ENCODE results near the gene SOST. TPM values are rescaled to one million over a fixed set of nuclear protein-coding genes. Genes with fewer than 3 reads are reported as not detected.
A peak's percentile ranks its signal among the peaks of the same experiment; 100 is the strongest.
"Not testable (repeated sequence)": the region's sequence is repeated elsewhere in the genome, so short reads cannot be mapped to it uniquely, and the experiment has no call there.

The SOST gene
- under 1 TPM in 2 of 5 donors, not detected in 3; 0.04 to 0.18 TPM for polyA plus RNA-seq (ENCODE audit: insufficient read depth in 1 of 5, insufficient read length in 5 of 5, low replicate concordance in 1 of 5)
- long read RNA-seq, donor 1 = 0 reads
- long read RNA-seq, donor 2 = 0 reads
- long read RNA-seq, donor 3 = 0 reads
- long read RNA-seq, donor 4 = 0 reads
- long read RNA-seq, donor 5 = 0 reads
- long read RNA-seq, donor 6 = 0 reads
- long read RNA-seq, donor 7 = 0 reads
- long read RNA-seq, donor 8 = 0 reads

DNA sequence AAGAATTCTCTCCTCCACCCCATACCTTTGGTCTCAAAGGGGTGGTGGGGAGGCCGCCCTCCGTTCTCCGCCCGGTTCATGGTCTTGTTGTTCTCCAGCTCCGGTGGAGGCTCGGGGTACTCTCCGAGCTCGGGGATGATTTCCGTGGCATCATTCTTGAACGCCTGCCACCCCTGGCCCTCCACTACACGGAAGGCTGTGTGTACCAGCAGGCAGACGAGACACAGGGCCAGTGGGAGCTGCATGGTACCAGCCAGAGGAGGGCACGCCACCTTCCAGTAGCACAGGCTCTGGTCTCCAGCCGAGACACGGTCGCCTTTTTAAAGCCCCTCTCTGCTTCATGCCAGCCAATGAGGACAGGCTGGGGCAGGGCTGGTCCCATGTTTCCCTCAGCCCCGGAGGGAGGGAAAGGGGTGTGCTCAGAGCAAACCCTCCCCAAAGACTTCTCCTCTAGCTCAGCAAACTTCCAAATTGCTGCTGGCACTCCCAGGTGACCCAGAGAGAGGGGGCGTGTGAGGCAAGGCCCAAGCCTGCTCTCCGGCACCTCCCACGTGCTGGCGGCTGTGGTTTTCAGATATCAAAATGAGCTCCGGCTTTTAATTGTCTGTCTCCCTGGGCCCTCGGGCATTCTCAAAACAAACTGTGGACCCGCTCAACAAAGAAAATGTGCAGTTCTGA, at the start of gene SOST:
Gene SOST, minus strand, starts transcription at position 295 of the 678 bp plus-strand sequence. Its CDS starts 50 bp downstream, at position 245.
- DNase-seq = no peak

- no peak for DNase-seq
Measured at GRCh38 chr17:43808076-43808475, 49.5 kb upstream of the SOST start.

GRCh38 chr17:43805117-43805516, 46.5 kb upstream of the SOST start:
- no peak for DNase-seq

DNA sequence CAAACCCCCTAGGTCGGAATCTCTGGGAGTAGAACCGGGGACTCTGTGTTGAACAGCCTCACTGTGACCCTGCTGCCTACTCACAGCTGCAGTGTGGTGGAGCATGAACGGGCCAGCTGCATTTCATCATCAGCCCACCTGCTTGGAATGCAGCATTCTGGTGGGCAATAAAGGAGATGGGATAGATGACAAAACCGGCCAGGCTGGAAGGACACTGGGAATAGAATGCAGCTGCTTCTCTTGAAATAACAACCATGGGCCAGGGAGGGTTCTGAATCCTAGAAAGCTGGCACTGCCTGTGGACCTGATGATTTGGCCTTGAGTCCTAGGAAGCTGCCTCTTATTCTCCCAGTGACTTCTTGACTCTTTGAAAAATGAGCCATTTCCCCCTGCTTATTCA, 45.2 kb upstream of the SOST start:
- DNase-seq = no peak

DNA sequence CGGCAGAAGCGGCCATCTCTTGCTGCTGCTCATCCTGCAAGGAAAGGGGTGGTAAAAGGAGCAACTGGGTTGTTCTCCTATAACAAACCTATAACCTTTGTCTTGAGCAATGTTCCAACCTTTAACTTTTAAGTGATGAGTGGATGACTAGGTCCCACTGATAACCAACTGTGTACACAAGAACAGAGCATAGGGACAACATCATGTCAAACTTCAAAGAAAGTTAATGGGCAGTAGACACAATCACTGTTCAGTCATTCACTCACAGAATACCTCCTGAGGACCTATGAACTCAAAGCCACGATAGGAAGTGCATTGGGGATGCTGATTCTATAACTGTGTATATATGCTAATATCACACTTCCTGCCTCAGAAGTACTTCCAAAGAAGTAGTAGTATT, 43.3 kb upstream of the SOST start:
- DNase-seq = no peak

- no peak for DNase-seq
Measured at GRCh38 chr17:43800736-43801135, 42.1 kb upstream of the SOST start.

GRCh38 chr17:43799047-43799446, 40.5 kb upstream of the SOST start:
- DNase-seq = no peak

DNA sequence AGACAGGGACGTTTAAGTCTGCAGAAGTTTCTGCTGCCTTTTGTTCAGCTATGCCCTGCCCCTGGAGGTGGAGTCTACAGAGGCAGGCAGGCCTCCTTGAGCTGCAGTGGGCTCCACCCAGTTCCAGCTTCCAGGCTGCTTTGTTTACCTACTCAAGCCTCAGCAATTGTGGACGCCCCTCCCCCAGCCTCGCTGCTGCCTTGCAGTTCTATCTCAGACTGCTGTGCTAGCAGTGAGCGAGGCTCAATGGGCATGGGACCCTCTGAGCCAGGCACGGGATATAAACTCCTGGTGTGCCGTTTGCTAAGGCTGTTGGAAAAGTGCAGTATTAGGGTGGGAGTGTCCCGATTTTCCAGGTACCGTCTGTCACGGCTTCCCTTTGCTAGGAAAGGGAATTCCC, 39.4 kb upstream of the SOST start:
- not testable (repeated sequence) for DNase-seq

- DNase-seq = not testable (repeated sequence)
Measured at GRCh38 chr17:43792668-43793067, 34.1 kb upstream of the SOST start.

DNA sequence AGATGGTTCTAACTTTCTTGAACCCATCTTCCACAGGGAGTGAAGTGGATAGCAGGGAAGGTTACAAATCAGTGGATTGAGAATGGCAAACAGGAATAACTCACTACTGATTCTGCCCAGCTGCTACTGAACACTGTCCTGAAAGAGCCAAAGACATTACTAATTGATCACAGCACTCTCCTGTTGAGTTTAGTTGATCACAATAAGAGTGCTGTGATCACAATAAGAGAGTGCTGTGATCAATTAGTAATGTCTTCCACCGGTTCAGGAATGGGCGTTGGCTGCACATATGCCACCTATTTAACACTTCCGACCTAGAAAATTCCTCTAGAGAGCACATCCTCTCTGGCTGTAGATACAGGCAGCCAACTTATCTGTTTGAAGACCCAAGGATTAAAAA, 33.0 kb upstream of the SOST start:
- DNase-seq = no peak

DNA sequence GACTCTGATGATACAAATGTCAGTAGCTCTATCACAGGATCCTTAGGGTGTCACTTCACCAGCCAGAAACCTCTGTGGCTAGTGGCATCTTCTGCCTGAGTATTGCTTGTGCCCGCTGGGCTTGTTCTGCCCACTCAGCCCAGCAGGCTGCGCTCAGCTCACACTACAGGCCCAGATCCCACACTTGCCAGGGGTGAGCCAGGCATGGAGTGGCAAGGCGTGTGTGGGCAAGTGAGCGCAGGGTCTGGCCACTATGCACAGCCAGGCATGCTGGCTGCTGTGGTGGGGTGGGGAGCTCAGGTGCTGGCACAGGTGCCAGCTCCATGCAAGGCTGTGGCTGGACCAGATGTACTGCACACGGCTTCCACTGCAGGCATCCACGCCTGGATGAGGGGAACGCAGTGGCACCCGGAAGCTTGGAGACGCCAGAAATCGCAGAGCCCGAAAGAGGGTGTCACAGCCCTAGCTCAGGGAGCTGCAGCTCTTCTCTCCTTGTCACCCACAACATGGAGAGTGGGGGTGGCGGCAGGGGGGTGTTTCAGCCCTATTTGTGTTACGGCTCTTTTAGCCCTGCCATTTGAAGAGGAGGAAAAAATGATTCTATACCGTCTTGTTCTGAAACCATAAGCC, 31.8 kb upstream of the SOST start:
- no peak for DNase-seq

DNA sequence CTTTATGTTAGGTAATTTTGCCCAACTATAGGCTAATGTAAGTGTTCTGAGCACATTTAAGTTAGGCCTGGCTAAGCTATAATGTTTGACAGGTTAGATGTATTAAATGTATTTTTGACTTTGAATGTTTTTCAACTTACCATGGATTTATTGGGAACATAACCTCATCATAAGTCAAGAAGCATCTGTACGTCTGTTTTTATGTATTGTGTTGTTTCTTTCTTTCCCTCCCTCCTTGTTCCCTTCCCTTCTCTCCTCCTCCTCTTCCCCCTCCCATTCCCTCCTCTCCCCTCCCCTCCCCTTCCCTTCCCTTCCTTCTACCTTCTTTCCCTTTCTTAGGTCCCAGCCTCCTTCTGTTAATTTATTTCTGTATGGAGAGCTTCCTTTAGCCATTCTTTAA, 30.9 kb upstream of the SOST start:
- no peak for DNase-seq

- DNase-seq = no peak
Measured at GRCh38 chr17:43788540-43788939, 29.9 kb upstream of the SOST start.

- DNase-seq = no peak
Measured at GRCh38 chr17:43787728-43788127, 29.1 kb upstream of the SOST start.

GRCh38 chr17:43784628-43785101, 26.1 kb upstream of the SOST start:
- no peak for DNase-seq

- no peak for DNase-seq
Measured at GRCh38 chr17:43784068-43784467, 25.5 kb upstream of the SOST start.

DNA sequence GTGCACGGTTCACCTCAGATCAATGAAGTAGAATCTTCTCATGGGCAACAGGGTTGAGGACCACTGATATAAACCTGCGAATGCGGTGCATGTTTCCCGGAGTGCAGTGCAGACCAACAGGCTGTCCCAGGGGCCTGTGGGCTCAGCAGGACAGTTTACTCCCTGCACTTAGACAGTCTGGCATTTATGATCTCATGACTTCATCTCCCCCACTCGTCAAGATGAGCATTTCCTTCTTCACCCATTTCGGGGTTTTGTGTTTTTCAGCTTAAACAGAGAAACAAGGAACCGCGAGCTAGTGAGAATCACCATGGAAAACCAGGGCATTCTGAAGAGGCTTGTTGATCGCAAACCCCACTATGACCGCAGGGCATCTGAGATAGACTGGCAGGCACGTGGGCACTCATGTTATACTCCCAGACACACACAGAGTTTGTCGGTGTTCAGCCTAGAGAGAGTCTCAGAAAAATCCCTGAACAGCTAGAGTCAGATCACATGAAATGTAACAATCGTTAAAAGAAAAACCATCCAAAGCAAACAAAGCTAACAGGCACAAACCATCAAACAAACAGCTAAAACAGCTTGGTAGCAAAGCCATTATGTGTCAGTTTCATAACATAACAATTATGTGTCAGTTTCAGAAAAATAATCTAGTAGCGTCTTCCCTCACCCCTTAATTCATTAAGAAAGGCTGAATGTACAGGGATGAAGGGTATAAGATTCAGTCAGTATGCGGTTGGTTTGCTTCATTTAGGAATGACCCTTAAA, 24.5 kb upstream of the SOST start:
- no peak for DNase-seq

DNA sequence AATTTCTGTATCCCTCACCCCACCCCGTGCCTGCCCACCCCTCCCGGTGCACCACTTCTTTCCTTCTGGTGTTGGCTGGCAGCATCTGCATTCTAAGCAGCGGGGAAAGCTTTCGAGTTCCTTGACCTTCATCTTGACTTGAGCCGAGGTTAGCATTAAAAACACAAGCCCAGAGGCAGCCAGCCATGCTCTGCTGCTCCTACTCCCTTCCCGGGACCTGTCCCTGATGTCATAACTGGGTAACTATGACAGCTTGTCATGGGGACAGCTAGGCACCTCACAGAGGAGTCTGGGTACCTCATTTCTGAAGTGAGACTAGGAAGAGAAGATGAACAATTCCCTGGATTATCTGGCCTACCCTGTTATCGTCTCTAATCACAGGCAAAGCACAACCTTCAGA, 21.5 kb upstream of the SOST start, which contains the start of gene CFAP97D1:
Gene CFAP97D1, plus strand, starts transcription at position 301 of the 400 bp plus-strand sequence. Its CDS starts 28 bp downstream, at position 329.
- no peak for DNase-seq

DNA sequence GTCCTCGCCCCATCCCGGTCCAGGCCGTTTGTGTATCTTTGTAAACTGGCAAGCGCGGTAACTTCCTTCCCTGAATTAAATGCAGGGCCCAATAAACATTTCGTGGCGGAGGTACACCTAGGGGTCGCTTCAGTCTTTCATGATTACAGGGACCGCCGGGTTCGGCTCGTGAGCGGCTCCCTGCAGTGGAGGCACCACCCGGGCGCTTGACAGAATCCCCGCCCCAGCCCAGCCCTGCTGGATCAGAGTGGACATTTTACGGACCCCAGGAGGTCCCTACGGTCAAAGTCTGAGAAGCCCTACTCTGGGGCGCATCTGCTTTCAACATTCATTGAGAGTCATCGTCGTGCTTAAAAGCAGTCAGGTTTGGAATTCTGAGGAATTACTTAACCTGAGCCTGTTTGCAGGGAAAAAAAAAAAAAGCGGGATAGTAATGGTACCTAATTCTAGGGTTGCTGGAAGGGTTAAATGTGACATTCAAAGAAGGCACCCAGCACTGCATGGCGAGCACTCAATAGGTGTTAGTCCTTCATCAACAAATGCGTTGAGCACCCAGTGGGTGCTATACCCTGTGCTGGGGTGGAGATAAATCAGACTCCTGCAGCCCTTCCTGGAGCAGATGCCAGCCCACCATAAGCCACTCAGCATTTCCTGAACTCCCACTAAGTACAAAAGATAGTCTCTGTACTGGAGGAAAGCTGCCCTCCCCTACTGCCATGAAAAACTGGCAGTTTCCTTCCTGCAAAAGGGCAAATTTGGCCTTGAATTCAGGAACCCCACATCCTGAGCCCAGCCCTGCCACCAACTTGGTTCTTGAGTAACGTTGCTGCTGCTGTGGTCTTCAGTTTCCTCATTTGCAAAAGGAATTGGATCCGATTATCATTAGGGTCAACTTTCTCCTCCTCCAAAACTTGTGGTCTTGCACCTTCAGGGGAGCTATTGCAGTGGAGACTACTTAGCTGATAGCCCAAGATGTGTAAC, 20.8 kb upstream of the SOST start:
- no peak for DNase-seq

DNA sequence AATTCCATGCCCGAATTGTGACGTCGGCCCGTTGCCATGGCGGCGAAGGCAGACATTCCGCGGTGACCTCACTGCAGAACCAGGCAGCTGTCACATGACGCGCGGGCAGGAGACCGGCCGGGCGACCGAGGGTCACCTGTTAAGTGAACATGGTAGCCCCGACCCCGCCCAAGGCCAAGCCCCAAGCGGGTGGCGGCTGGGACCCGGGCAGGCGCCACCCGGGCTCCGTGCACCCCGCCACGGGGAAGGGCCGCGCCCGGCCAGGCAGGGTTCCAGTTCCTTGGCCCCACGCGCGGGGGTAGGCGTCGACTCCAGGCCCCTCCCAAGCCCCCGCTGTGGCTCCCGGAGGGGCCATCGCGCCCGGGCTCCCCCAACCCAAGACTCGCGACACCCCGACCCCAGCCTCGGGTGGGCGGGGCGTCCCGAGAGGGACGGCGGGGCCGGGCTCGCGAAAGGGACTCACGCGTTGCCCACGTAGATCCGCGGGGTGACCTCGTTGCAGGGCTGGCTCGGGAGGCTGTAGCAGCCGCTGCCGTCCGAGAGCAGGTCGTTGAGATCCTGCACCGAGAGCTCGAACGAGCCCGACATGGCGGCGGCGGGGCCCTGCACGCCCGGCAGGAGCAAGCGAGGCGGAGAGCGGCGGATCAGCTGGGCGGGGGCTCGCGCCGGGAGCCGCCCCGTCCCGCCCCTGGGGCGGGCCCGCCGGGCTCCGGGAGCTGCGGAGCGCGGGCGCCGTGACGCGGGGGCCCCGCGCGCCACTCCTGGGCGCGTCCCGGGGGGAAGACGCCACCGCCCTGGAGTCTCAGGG, 19.9 kb upstream of the SOST start, which contains the start of gene DUSP3:
Gene DUSP3, minus strand, starts transcription at position 641 of the 808 bp plus-strand sequence. Its CDS starts 53 bp downstream, at position 588.
- DNase-seq = peak; percentile 90 to 91

Data from right lung (tissue), 10 donors.